Stimulated activated CD4-positive, alpha-beta T cell treated with anti-CD3 and anti-CD28 coated beads, Interleukin-1b, Interleukin-23, amount 100 ng/mL, for 4 hours (primary cell): ENCODE results near the gene NBL1.

ENCODE experiments used
- DNase-seq, 2 donors: peaks; one replicate each; pipeline ENCODE4 v3.0.0-alpha.2; 2020; ENCODE audit warnings: low read depth in 2 of 2

Gene NBL1

DNA sequence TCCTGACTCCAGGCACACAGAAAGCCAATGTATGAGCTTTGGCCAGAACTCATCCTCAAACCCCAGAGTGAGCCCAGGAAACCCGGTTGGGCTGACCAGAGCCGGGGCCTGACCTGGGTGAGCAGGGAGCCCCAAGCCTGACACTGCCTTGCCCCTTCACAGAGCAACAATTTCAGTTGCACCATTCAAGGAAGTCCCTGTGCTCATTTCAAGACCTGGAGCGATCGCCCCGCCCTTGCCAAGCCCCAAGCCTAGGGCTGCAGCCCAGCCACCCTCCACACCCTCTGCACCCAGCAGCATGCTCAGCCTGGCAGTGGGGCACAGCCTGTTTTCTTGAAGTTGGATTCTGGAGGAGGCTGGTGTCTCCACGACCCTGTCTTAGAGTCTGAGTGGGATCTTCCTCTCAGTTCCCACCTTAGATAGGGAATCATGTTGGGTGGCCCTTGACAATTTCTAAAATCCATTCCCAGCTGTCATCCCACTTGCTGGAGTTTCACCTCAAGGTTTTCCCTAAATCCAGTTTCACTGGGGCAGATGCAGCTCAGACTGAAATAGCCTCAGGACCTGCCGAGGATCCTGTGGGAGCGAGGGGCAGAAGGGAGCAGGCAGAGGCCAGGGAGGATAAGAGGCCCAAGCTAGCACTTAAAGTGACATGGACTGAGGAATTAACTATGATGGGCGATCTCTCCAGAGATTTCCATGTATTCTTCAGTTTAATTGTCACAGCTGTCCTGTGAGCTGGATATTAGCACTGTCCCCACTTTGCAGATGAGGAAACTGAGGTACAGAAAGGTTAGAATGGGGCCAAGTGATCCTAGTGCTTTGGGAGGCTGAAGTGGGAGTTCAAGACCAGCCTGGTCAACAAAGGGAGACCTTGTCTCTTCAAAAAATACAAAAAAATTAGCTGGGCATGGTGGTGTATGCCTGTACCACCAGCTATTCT, 2.5 kb downstream of the NBL1 start:
- no peak for DNase-seq

GRCh38 chr1:19647643-19648042, 3.5 kb downstream of the NBL1 start:
- no peak for DNase-seq

DNA sequence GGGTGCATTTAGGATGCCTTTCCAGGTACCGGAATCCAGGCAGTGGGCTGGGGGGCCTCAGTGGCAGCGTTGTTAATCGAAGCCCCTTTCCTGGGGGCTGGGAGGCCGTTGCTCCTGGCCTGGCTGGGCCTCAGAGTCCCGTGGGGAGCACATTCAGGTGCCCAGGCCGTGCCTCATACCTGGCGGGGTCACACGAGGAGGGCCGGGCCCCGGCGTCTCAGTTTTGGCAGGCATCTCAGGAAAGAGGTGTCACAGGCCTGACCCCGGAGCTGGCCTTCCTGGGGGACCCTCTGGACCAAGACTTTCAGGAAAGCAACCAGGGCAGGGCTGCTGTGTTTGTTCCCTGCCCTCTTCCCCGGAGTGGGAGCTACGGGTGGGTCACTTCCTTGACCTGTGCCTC, 4.1 kb downstream of the NBL1 start:
- DNase-seq, result no peak

DNA sequence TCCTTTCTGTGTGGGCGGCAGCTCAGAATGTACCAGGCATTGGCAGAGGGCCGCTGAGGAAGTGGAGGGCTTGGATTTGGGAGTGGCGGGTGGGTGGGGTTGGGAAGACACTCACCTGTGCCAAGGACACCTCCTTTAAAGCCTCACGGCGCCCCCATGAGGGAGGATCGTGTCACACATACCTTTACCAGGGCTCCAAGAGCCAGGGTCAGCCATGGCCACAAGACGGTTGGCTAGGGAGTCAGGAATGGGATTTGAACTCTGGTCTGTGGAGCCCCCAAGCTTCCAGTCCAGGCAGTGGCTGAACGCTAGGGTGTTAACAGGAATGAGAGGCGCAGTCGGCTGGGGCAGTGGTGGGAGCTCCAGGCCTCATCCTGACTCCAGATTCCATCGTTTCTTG, 4.6 kb downstream of the NBL1 start:
- DNase-seq, result no peak

- no peak for DNase-seq
Observed at GRCh38 chr1:19650416-19651140, 6.5 kb downstream of the NBL1 start.

DNA sequence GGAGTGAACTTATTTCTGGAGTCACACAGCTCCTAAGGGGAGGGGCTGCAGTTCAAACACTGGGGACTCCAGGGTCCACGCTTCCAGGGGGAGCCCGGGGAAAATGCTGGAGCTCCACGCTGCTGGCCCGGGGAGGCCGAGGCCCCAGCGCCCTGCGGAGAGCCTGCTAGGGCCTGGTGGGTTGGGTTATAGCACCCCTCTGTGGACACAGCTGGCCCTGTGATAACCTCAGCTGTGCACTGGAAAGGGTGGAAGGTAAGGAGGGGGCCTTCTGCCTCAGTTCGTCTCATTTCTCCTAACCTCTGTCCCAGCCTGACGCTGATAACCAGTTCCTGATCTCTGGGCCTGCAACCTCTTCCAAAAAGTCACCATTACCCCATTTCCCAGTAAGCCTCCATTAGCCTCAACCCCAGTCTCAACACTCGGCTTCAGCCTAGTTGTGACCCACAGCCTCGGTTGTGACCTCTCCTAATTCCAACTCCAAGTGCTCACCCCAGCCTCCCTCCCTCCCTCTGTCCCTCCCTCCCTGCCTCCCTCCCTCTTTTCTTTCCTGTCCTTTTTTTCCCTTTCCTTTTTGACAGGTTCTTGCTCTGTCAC, 7.1 kb downstream of the NBL1 start:
- DNase-seq, result no peak

- no peak for DNase-seq
Observed at GRCh38 chr1:19654386-19654785, 10.3 kb downstream of the NBL1 start.

DNA sequence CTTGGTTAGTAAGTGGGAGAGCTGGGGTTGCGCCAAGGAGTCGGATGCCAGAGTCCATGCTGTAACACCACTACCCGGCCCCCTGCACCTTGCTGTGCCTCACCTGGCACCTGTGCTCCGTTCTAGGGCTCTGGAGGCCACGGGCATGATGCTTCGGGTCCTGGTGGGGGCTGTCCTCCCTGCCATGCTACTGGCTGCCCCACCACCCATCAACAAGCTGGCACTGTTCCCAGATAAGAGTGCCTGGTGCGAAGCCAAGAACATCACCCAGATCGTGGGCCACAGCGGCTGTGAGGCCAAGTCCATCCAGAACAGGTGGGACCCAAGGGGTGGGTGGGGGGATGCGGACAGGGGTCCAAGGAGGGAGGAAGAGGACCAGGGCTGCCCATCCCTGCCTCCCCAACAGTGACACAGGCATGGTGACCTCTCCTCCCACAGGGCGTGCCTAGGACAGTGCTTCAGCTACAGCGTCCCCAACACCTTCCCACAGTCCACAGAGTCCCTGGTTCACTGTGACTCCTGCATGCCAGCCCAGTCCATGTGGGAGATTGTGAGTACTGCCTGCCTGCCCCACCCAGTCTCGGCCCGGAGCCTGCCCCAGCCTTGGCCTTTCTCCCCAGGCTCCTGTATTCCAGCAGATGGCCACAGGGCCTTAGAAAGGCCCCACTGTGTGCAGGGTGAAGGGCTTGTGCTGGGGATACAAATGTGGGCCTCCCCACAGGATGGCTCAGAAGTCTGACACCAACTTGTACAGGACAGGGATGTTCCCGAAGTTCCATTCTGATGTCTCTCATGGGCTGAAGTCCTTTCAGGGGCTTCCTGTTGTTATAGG, 11.0 kb downstream of the NBL1 start:
- DNase-seq, result no peak

DNA sequence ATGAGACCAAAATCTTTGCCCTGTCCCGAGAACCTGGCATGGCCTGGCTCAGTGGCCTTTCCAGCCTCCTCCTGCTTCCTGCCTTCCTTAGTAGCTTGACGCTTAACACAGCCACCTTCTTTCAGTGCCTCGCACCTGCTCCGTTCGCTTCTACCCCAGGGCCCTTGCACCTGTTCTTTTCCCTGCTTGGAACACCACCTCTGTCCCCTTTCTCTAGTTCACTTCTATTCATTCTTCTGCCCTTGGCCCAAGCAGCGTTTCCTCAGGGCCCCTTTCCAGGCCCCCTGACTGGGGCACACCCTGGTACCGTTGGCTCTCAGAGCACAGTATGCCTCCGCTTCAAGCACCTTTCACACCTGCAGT, 11.6 kb downstream of the NBL1 start:
- no peak for DNase-seq

GRCh38 chr1:19656134-19656779, 12.1 kb downstream of the NBL1 start:
- no peak for DNase-seq

- DNase-seq, result no peak
Observed at GRCh38 chr1:19656780-19657466, 12.8 kb downstream of the NBL1 start.

- DNase-seq, result no peak
Observed at GRCh38 chr1:19657511-19657910, 13.4 kb downstream of the NBL1 start.

DNA sequence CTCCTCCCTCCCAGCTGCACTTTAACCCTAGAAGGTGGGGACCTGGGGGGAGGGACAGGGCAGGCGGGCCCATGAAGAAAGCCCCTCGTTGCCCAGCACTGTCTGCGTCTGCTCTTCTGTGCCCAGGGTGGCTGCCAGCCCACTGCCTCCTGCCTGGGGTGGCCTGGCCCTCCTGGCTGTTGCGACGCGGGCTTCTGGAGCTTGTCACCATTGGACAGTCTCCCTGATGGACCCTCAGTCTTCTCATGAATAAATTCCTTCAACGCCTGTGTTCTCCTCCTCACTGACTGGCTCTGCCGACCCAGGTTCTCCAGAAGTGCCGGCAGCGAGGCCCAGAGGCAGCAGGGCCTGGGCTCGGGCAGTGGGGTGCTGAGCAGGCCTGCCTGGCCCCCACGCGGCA, 14.1 kb downstream of the NBL1 start:
- no peak for DNase-seq

- DNase-seq, result peak in 1 of 2 donors; percentile 49
Observed at GRCh38 chr1:19661721-19662228, 17.7 kb downstream of the NBL1 start.

- DNase-seq, result no peak
Observed at GRCh38 chr1:19662313-19662712, 18.2 kb downstream of the NBL1 start.

- peak in 1 of 2 donors; percentile 51 for DNase-seq
Observed at GRCh38 chr1:19664453-19665185, 20.5 kb downstream of the NBL1 start, which contains the start of gene HTR6. TSS of gene HTR6 (plus strand) at chr1:19664875. CDS start at chr1:19665754, 879 bp downstream.

DNA sequence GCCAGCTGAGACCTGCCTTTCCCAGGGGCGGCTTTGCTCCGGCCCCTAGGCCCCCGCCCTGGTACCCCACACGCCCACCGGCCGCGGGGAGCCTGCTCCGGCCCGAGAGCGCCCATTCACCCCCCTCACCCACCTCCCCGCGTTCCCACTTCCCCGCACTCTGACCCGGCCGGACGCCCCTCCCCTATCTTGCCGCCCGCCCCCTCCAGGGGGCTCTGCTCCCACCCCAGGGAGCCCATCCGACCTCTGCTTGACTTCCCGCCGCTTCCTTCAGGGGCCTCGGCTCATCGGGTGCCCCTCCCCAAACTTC, 21.0 kb downstream of the NBL1 start:
- DNase-seq, result no peak

- no peak for DNase-seq
Observed at GRCh38 chr1:19665496-19666465, 21.7 kb downstream of the NBL1 start.

DNA sequence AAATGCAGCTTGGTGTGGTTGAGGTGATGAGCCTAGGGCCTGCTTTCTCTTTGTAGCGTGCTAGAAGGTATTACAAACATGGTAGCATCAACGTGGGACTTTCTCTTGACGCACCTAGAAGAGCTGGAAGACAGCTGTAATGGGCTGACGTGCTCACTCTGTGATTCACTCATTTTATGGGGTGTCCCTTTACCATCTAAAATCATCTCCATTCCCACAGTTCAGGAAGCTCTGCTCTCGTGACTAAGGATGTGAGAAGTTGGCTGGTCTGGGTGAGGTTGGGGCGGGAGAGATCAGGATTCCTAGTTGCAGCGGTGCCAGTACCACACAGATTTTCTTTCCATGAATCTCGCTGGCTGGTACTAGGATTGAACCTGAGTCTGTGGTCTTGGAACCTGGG, 24.8 kb downstream of the NBL1 start:
- DNase-seq, result no peak
